ENCODE results near the gene NUFIP1.

Gene NUFIP1

GRCh38 chr13:44918326-44919103 is 70.8 kb downstream of the NUFIP1 start:
- Histone ChIP-seq H2BK120ac (ENCODE audit: low read depth, low read length) (no peak overlapping the region), H3K79me1 (ENCODE audit: low read depth, low read length) (no peaks in the 10 kb centered on the region), H3K4me2 (ENCODE audit: insufficient read depth, low read length, poor library complexity, severe bottlenecking) (peak overlapping the region; percentile 72), H3K27ac (replicated peaks; ENCODE audit: low read length) (peak overlapping the region; percentile 90), H3K4me1 (ENCODE audit: control insufficient read depth in 2 of 2, insufficient read depth in 1 of 2, low read depth in 1 of 2, low read length in 2 of 2) (peaks cover 4 to 8% of the 10 kb centered on the region in 2 donors), H3K27me3 (ENCODE audit: control insufficient read depth in 3 of 3, insufficient read depth in 3 of 3, low read depth in 1 of 3, low read length in 3 of 3) (no peaks in the 10 kb centered on the region), H3K23ac (ENCODE audit: low read depth, low read length, poor library complexity) (no peak overlapping the region), H3K36me3 (replicated peaks in 1 of 2; ENCODE audit: control insufficient read depth in 2 of 2, insufficient read depth in 2 of 2, low read length in 2 of 2) (no peaks in the 10 kb centered on the region), H3K14ac (ENCODE audit: low read length) (no peak overlapping the region), H2BK15ac (ENCODE audit: low read length) (no peak overlapping the region), H2BK12ac (ENCODE audit: low read length) (no peak overlapping the region), H3K4me3 (ENCODE audit: low read length in 2 of 2) (peak overlapping the region; percentile 64 to 81), H2AFZ (ENCODE audit: low read length) (peak overlapping the region; percentile 94), H3K4ac (ENCODE audit: low read length) (no peak overlapping the region), H3K18ac (ENCODE audit: low read length) (peak overlapping the region; percentile 73), H3K9ac (ENCODE audit: low read depth, low read length, poor library complexity) (no peak overlapping the region), H2BK5ac (ENCODE audit: low read length) (no peak overlapping the region), H2AK5ac (ENCODE audit: low read depth, low read length) (no peak overlapping the region), H4K91ac (ENCODE audit: low read depth, low read length, poor library complexity) (no peak overlapping the region), H4K8ac (ENCODE audit: low read depth, low read length) (no peak overlapping the region), H3K9me3 (replicated peaks in 1 of 2; ENCODE audit: control insufficient read depth in 2 of 2, insufficient read depth in 1 of 2, low read depth in 1 of 2, low read length in 2 of 2) (no peaks in the 10 kb centered on the region)
- WGBS, 2 donors (ENCODE audit: extremely low coverage in 2 of 2, insufficient read length in 2 of 2, insufficient replicate concordance in 1 of 2), result no CpG with 5 or more reads among the region's 26 CpGs
- DNase-seq (ENCODE audit: low spot score), result no peak

- H3K4me2 ChIP-seq (ENCODE audit: insufficient read depth, low read length, poor library complexity, severe bottlenecking), result peak overlapping the region; percentile 72
- H3K4me1 ChIP-seq (ENCODE audit: control insufficient read depth in 2 of 2, insufficient read depth in 1 of 2, low read depth in 1 of 2, low read length in 2 of 2), result peaks cover 4 to 8% of the 10 kb centered on the region in 2 donors
- H3K4me3 ChIP-seq (ENCODE audit: low read length in 2 of 2), result peak overlapping the region; percentile 64 to 81
- WGBS, 2 donors (ENCODE audit: extremely low coverage in 2 of 2, insufficient read length in 2 of 2, insufficient replicate concordance in 1 of 2), result no CpG with 5 or more reads among the region's 41 CpGs
- H3K9ac ChIP-seq (ENCODE audit: low read depth, low read length, poor library complexity), result no peak overlapping the region
- H2BK120ac ChIP-seq (ENCODE audit: low read depth, low read length), result no peak overlapping the region
- H2AFZ ChIP-seq (ENCODE audit: low read length), result peak overlapping the region; percentile 94
- H3K27me3 ChIP-seq (ENCODE audit: control insufficient read depth in 3 of 3, insufficient read depth in 3 of 3, low read depth in 1 of 3, low read length in 3 of 3), result no peaks in the 10 kb centered on the region
- DNase-seq (ENCODE audit: low spot score), result peak; percentile 99
- H4K91ac ChIP-seq (ENCODE audit: low read depth, low read length, poor library complexity), result no peak overlapping the region
- H2AK5ac ChIP-seq (ENCODE audit: low read depth, low read length), result no peak overlapping the region
- no peak overlapping the region for H2BK12ac ChIP-seq (ENCODE audit: low read length)
- H3K79me1 ChIP-seq (ENCODE audit: low read depth, low read length), result no peaks in the 10 kb centered on the region
- H3K36me3 ChIP-seq (replicated peaks in 1 of 2; ENCODE audit: control insufficient read depth in 2 of 2, insufficient read depth in 2 of 2, low read length in 2 of 2), result no peaks in the 10 kb centered on the region
- no peak overlapping the region for H3K4ac ChIP-seq (ENCODE audit: low read length)
- H2BK5ac ChIP-seq (ENCODE audit: low read length), result no peak overlapping the region
- peak overlapping the region; percentile 90 for H3K27ac ChIP-seq (replicated peaks; ENCODE audit: low read length)
- no peak overlapping the region for H3K18ac ChIP-seq (ENCODE audit: low read length)
- H3K14ac ChIP-seq (ENCODE audit: low read length), result no peak overlapping the region
- no peak overlapping the region for H4K8ac ChIP-seq (ENCODE audit: low read depth, low read length)
- H3K23ac ChIP-seq (ENCODE audit: low read depth, low read length, poor library complexity), result no peak overlapping the region
- H2BK15ac ChIP-seq (ENCODE audit: low read length), result no peak overlapping the region
- peaks cover 0 to 2% of the 10 kb centered on the region in 2 donors for H3K9me3 ChIP-seq (replicated peaks in 1 of 2; ENCODE audit: control insufficient read depth in 2 of 2, insufficient read depth in 1 of 2, low read depth in 1 of 2, low read length in 2 of 2)
These were observed 71.5 kb downstream of the NUFIP1 start for GRCh38 chr13:44917589-44918325.

GRCh38 chr13:44912278-44913016 is 76.8 kb downstream of the NUFIP1 start:
- no peak overlapping the region for H2BK12ac ChIP-seq (ENCODE audit: low read length)
- H3K4me1 ChIP-seq (ENCODE audit: control insufficient read depth in 2 of 2, insufficient read depth in 1 of 2, low read depth in 1 of 2, low read length in 2 of 2), result no peaks in the 10 kb centered on the region
- DNase-seq (ENCODE audit: low spot score), result no peak
- peak overlapping the region in 1 of 2 donors; percentile 52 for H3K4me3 ChIP-seq (ENCODE audit: low read length in 2 of 2)
- H4K91ac ChIP-seq (ENCODE audit: low read depth, low read length, poor library complexity), result no peak overlapping the region
- no peak overlapping the region for H3K14ac ChIP-seq (ENCODE audit: low read length)
- WGBS, 2 donors (ENCODE audit: extremely low coverage in 2 of 2, insufficient read length in 2 of 2, insufficient replicate concordance in 1 of 2), result no CpG with 5 or more reads among the region's 3 CpGs
- H2BK120ac ChIP-seq (ENCODE audit: low read depth, low read length), result no peak overlapping the region
- H3K79me1 ChIP-seq (ENCODE audit: low read depth, low read length), result no peaks in the 10 kb centered on the region
- H3K18ac ChIP-seq (ENCODE audit: low read length), result no peak overlapping the region
- no peak overlapping the region for H3K23ac ChIP-seq (ENCODE audit: low read depth, low read length, poor library complexity)
- no peak overlapping the region for H4K8ac ChIP-seq (ENCODE audit: low read depth, low read length)
- H3K36me3 ChIP-seq (replicated peaks in 1 of 2; ENCODE audit: control insufficient read depth in 2 of 2, insufficient read depth in 2 of 2, low read length in 2 of 2), result no peaks in the 10 kb centered on the region
- no peaks in the 10 kb centered on the region for H3K27me3 ChIP-seq (ENCODE audit: control insufficient read depth in 3 of 3, insufficient read depth in 3 of 3, low read depth in 1 of 3, low read length in 3 of 3)
- peaks cover 6 to 9% of the 10 kb centered on the region in 2 donors for H3K9me3 ChIP-seq (replicated peaks in 1 of 2; ENCODE audit: control insufficient read depth in 2 of 2, insufficient read depth in 1 of 2, low read depth in 1 of 2, low read length in 2 of 2)
- no peak overlapping the region for H2AK5ac ChIP-seq (ENCODE audit: low read depth, low read length)
- no peak overlapping the region for H3K4ac ChIP-seq (ENCODE audit: low read length)
- no peak overlapping the region for H3K27ac ChIP-seq (replicated peaks; ENCODE audit: low read length)
- H2AFZ ChIP-seq (ENCODE audit: low read length), result no peak overlapping the region
- H2BK15ac ChIP-seq (ENCODE audit: low read length), result no peak overlapping the region
- H2BK5ac ChIP-seq (ENCODE audit: low read length), result no peak overlapping the region
- no peak overlapping the region for H3K9ac ChIP-seq (ENCODE audit: low read depth, low read length, poor library complexity)
- H3K4me2 ChIP-seq (ENCODE audit: insufficient read depth, low read length, poor library complexity, severe bottlenecking), result no peak overlapping the region
